Tibial artery (tissue), 4 donors: ENCODE results near the gene TMEM129.

Experiments used
- DNase-seq, 2 donors: peaks; one replicate each; pipeline ENCODE4 v3.0.0-alpha.2; 2019
- H3K27ac ChIP-seq, 2 donors: fragments of 200-600 bp; sonication (generic) in 1 of 2; 1 replicate in 1 of 2; 2 replicates in 1 of 2; pipeline ENCODE4 v1.5.1; 2018 to 2019; ENCODE audit warnings: mild to moderate bottlenecking in 1 of 2
- H3K27me3 ChIP-seq, 2 donors: fragments of 200-600 bp; sonication (generic) in 1 of 2; one replicate each; pipeline versions ENCODE4 v1.5.1 to v1.6.0; 2016 to 2019
- H3K36me3 ChIP-seq, 3 donors: fragments of 200-600 bp; sonication (generic) in 2 of 3; one replicate each; pipeline ENCODE4 v1.5.1; 2016 to 2019; ENCODE audit warnings: mild to moderate bottlenecking in 2 of 3
- H3K4me1 ChIP-seq, 4 donors: fragments of 200-600 bp; sonication (generic) in 2 of 4; 1 replicate in 3 of 4; 2 replicates in 1 of 4; pipeline ENCODE4 v1.5.1; 2016 to 2019
- H3K4me3 ChIP-seq, 2 donors: fragments of 200-600 bp; sonication (generic) in 1 of 2; 1 replicate in 1 of 2; 2 replicates in 1 of 2; pipeline ENCODE4 v1.5.1; 2018 to 2019; ENCODE audit warnings: mild to moderate bottlenecking in 2 of 2
- H3K9me3 ChIP-seq, 3 donors: fragments of 200-600 bp; sonication (generic) in 1 of 3; one replicate each; pipeline ENCODE4 v1.5.1; 2016 to 2019
- CTCF ChIP-seq, 2 experiments: fragments of 200-600 bp in 1 of 2; fragments of 450-650 bp in 1 of 2; IDR thresholded peaks; one replicate each; pipeline ENCODE4 v1.5.1; 2017 to 2019; ENCODE audit warnings: antibody characterized with exemption in 2 of 2, mild to moderate bottlenecking in 1 of 2, moderate library complexity in 1 of 2
- intact Hi-C: fragments of 100-400 bp; cut with DNase I; formaldehyde crosslinking; loops from one replicate; pipeline ENCODE4 v1.15.0; 2023; ENCODE audit warnings: low total_unique reads

TMEM129 gene

GRCh38 chr4:1668488-1668840, 52.7 kb downstream of the TMEM129 start:
- no peak for TF ChIP-seq CTCF (IDR thresholded peaks at IDR 0.05)
- no peak for DNase-seq
- peaks cover 0 to 5% (median 2%) of the 10 kb centered on the region in 4 donors for H3K4me1 ChIP-seq

GRCh38 chr4:1667273-1667672, 53.9 kb downstream of the TMEM129 start:
- H3K36me3 ChIP-seq = no peaks in the 10 kb centered on the region

More at GRCh38 chr4:1668488-1668840, 52.7 kb downstream of the TMEM129 start:
- intact Hi-C loops = no loop called here
- H3K4me3 ChIP-seq = no peak overlapping the region
- H3K27ac ChIP-seq = no peak overlapping the region
- no peaks in the 10 kb centered on the region for H3K36me3 ChIP-seq
- no peaks in the 10 kb centered on the region for H3K27me3 ChIP-seq
- H3K9me3 ChIP-seq = no peaks in the 10 kb centered on the region

GRCh38 chr4:1666391-1666790, 54.7 kb downstream of the TMEM129 start:
- H3K27me3 ChIP-seq = no peaks in the 10 kb centered on the region
- H3K36me3 ChIP-seq = no peaks in the 10 kb centered on the region
- no peak overlapping the region for H3K4me3 ChIP-seq
- no peak for TF ChIP-seq CTCF (IDR thresholded peaks at IDR 0.05)
- DNase-seq = no peak
- peaks cover 0 to 5% (median 2%) of the 10 kb centered on the region in 4 donors for H3K4me1 ChIP-seq
- no peaks in the 10 kb centered on the region for H3K9me3 ChIP-seq
- H3K27ac ChIP-seq = no peak overlapping the region
- intact Hi-C loops = no loop called here

More at GRCh38 chr4:1667273-1667672, 53.9 kb downstream of the TMEM129 start:
- no peak for DNase-seq
- Histone ChIP-seq H3K4me1 (peaks cover 0 to 5% (median 2%) of the 10 kb centered on the region in 4 donors), H3K4me3 (no peak overlapping the region), H3K27me3 (no peaks in the 10 kb centered on the region), H3K27ac (no peak overlapping the region), H3K9me3 (no peaks in the 10 kb centered on the region)
- no peak for TF ChIP-seq CTCF (IDR thresholded peaks at IDR 0.05)
- intact Hi-C loops = no loop called here
